Suppressor macrophage (primary cell): Measurements from ENCODE around the gene NUP214.
"Not testable (repeated sequence)": the region's sequence is repeated elsewhere in the genome, so short reads cannot be mapped to it uniquely, and the experiment has no call there.

Experiments used
- DNase-seq, 4 experiments: peaks; one replicate each; pipeline ENCODE4 v3.0.0-alpha.2; 2020 to 2022

Gene NUP214

GRCh38 chr9:131161585-131161984, 36.2 kb downstream of the NUP214 start:
- DNase-seq: no peak

GRCh38 chr9:131162886-131163285, 37.5 kb downstream of the NUP214 start:
- no peak for DNase-seq

- no peak for DNase-seq
Measured at GRCh38 chr9:131165523-131165922, 40.1 kb downstream of the NUP214 start.

GRCh38 chr9:131167146-131167692, 41.8 kb downstream of the NUP214 start:
- no peak for DNase-seq

GRCh38 chr9:131167936-131168335, 42.5 kb downstream of the NUP214 start:
- DNase-seq: no peak

GRCh38 chr9:131169563-131170240, 44.3 kb downstream of the NUP214 start:
- no peak for DNase-seq

GRCh38 chr9:131173995-131174394, 48.6 kb downstream of the NUP214 start:
- no peak for DNase-seq

GRCh38 chr9:131174681-131175239, 49.4 kb downstream of the NUP214 start:
- DNase-seq: no peak

- no peak for DNase-seq
Measured at GRCh38 chr9:131177898-131178297, 52.5 kb downstream of the NUP214 start.

- peak; percentile 76 to 84 (median 82) for DNase-seq
Measured at GRCh38 chr9:131178382-131178781, 53.0 kb downstream of the NUP214 start.

GRCh38 chr9:131178926-131179325, 53.5 kb downstream of the NUP214 start:
- no peak for DNase-seq

GRCh38 chr9:131179561-131180219, 54.3 kb downstream of the NUP214 start:
- peak in 1 of 4 experiments; percentile 15 for DNase-seq

GRCh38 chr9:131180454-131180853, 55.1 kb downstream of the NUP214 start:
- DNase-seq: no peak

- DNase-seq: no peak
Measured at GRCh38 chr9:131181091-131181681, 55.8 kb downstream of the NUP214 start.

- DNase-seq: no peak
Measured at GRCh38 chr9:131185924-131186323, 60.5 kb downstream of the NUP214 start.

GRCh38 chr9:131186622-131187021, 61.2 kb downstream of the NUP214 start:
- DNase-seq: no peak

- no peak for DNase-seq
Measured at GRCh38 chr9:131187957-131188356, 62.6 kb downstream of the NUP214 start.

GRCh38 chr9:131188976-131189375, 63.6 kb downstream of the NUP214 start:
- DNase-seq: no peak

- no peak for DNase-seq
Measured at GRCh38 chr9:131190191-131190590, 64.8 kb downstream of the NUP214 start.

- not testable (repeated sequence) for DNase-seq
Measured at GRCh38 chr9:131191032-131191431, 65.6 kb downstream of the NUP214 start.

GRCh38 chr9:131191857-131192256, 66.5 kb downstream of the NUP214 start:
- no peak for DNase-seq

GRCh38 chr9:131193051-131193450, 67.7 kb downstream of the NUP214 start:
- DNase-seq: no peak

- DNase-seq: no peak
Measured at GRCh38 chr9:131194762-131195161, 69.4 kb downstream of the NUP214 start.
